ENCODE results near the gene RUNDC3A. TPM values are rescaled to one million over a fixed set of nuclear protein-coding genes. Genes with fewer than 3 reads are reported as not detected.

RUNDC3A gene
- total and polyA plus RNA-seq, 2 of the 13 experiments (the other 11 are each of a cell fraction or from before 2014, with no cell fraction given): 0.25 TPM; not detected in 1

DNA sequence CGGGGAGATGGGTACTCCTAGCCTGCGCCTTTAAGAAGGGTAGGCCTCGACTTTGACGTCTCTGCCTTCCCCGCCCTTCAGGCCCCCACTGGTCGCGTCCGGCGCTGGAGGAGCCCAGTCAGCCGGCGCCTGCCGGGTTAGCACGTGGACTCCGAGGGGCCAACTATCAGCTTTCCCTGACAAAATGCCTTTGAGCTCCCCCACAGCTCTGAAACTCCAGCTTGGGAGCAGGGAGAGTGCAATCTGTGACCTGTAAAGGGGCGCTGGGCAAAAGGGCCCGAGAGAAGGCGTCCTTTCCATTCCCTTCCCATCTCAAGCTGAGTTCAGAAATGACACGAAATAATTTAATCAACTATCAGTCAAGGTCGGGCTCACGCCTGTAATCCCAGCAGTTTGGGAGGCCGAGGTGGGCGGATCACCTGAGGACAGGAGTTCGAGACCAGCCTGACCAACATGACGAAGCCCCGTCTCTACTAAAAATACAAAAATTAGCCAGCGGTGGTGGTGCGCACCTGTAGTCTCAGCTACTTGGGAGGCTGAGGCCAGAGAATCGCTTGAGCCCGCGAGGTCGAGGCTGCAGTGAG is 18.6 kb downstream of the RUNDC3A start (continued):
- TF ChIP-seq ZGPAT (CRISPR knock-in tag; IDR thresholded peaks at IDR 0.05) (peak; percentile 56; the same call in 1 of the 2 replicates), ZNF275 (CRISPR knock-in tag; IDR thresholded peaks at IDR 0.05; ENCODE audit: borderline replicate concordance) (no peak), ZEB1 (IDR thresholded peaks at IDR 0.05; ENCODE audit: insufficient replicate concordance, low read depth) (no peak), ZBTB40 (IDR thresholded peaks at IDR 0.05) (no peak), ZBTB40 (CRISPR knock-in tag; IDR thresholded peaks at IDR 0.05) (no peak), NR2F1 (CRISPR knock-in tag; IDR thresholded peaks at IDR 0.05) (no peak), HMG20A (CRISPR knock-in tag; IDR thresholded peaks at IDR 0.05; ENCODE audit: borderline replicate concordance) (no peak), PRPF4 (IDR thresholded peaks at IDR 0.05; ENCODE audit: low read depth, low read length, poor library complexity, severe bottlenecking) (no peak), ZNF468 (CRISPR knock-in tag; IDR thresholded peaks at IDR 0.05) (no peak), KDM5A (IDR thresholded peaks at IDR 0.05; ENCODE audit: borderline replicate concordance, low read length) (no peak), NBN (conservative IDR thresholded peaks at IDR 0.05) (no peak), FOXO1 (CRISPR knock-in tag; IDR thresholded peaks at IDR 0.05) (no peak; the same call in 1 of the 2 replicates), ZSCAN22 (CRISPR knock-in tag; IDR thresholded peaks at IDR 0.05) (no peak)
- TF ChIP-seq, protein P1, sequence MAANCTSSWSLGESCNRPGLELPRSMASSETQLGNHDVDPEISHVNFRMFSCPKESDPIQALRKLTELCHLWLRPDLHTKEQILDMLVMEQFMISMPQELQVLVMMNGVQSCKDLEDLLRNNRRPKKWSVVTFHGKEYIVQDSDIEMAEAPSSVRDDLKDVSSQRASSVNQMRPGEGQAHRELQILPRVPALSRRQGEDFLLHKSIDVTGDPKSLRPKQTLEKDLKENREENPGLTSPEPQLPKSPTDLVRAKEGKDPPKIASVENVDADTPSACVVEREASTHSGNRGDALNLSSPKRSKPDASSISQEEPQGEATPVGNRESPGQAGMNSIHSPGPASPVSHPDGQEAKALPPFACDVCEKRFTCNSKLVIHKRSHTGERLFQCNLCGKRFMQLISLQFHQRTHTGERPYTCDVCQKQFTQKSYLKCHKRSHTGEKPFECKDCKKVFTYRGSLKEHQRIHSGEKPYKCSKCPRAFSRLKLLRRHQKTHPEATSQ (CRISPR knock-in tag; IDR thresholded peaks at IDR 0.05; ENCODE audit: borderline replicate concordance): no peak
- TF ChIP-seq, protein P2, sequence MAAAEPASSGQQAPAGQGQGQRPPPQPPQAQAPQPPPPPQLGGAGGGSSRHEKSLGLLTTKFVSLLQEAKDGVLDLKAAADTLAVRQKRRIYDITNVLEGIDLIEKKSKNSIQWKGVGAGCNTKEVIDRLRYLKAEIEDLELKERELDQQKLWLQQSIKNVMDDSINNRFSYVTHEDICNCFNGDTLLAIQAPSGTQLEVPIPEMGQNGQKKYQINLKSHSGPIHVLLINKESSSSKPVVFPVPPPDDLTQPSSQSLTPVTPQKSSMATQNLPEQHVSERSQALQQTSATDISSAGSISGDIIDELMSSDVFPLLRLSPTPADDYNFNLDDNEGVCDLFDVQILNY (CRISPR knock-in tag; conservative IDR thresholded peaks at IDR 0.05): no peak
